BJ (cell line): ENCODE measurements around the gene EMP1. TPM values are rescaled to one million over a fixed set of nuclear protein-coding genes. Genes with fewer than 3 reads are reported as not detected.

ENCODE experiments used
- CTCF ChIA-PET: fragments of 350-600 bp; formaldehyde crosslinking; extraction: SDS; loops from one replicate; lab custom pipeline; 2021; ENCODE audit warnings: antibody characterized with exemption, inconsistent platforms; lab: Yijun Ruan, JAX
- POLR2A ChIA-PET: fragments of 300-600 bp; sonication (Branson Sonifier 250); formaldehyde crosslinking; extraction: SDS; loops from one replicate; lab custom pipeline; 2021; ENCODE audit warnings: antibody characterized with exemption; lab: Charles Lee
- DNase-seq: peaks from one replicate; pipeline ENCODE4 v3.0.0-alpha.2; 2011; ENCODE audit warnings: low read depth
- H3K27me3 ChIP-seq: 2 replicates; pipeline ENCODE4 v1.6.0; 2011; ENCODE audit warnings: low read length; ENCODE audit not compliant: control insufficient read depth, insufficient read depth
- H3K36me3 ChIP-seq: 2 replicates; pipeline ENCODE4 v1.5.1; 2011; ENCODE audit warnings: low read length; ENCODE audit not compliant: control insufficient read depth, insufficient read depth
- H3K4me3 ChIP-seq: 2 replicates; pipeline ENCODE4 v1.5.1; 2011; ENCODE audit warnings: low read depth, mild to moderate bottlenecking, control low read depth, low read length
- polyA plus RNA-seq: library from polyadenylated mRNA; depleted of rRNA; stranded (reverse); fragments of >200 nt; gene quantifications from 2 replicates; pipeline ENCODE4 v1.2.3, GENCODE V29; 2011
- TF ChIP-seq, protein P1 (sequence below): IDR thresholded peaks from 2 replicates; pipeline ENCODE4 v1.5.1; 2011; ENCODE audit warnings: low read depth, mild to moderate bottlenecking, control low read depth, inconsistent platforms, low read length, moderate library complexity; ENCODE audit not compliant: insufficient read depth

EMP1 gene
- polyA plus RNA-seq, 1 experiment: 258 TPM

GRCh38 chr12:13210236-13211190, 14.0 kb downstream of the EMP1 start:
- Histone ChIP-seq H3K4me3 (no peak overlapping the region), H3K36me3 (peaks cover 21% of the 10 kb centered on the region), H3K27me3 (no peaks in the 10 kb centered on the region)
- CTCF ChIA-PET: interaction anchor here (0.7 to 7.9 kb wide), 15 partner anchors 12 to 421 kb away, joined by 3 to 99 read pairs (median 4); no protein-coding TSS in a partner anchor
- POLR2A ChIA-PET: no interaction called here
- TF ChIP-seq, protein P1, sequence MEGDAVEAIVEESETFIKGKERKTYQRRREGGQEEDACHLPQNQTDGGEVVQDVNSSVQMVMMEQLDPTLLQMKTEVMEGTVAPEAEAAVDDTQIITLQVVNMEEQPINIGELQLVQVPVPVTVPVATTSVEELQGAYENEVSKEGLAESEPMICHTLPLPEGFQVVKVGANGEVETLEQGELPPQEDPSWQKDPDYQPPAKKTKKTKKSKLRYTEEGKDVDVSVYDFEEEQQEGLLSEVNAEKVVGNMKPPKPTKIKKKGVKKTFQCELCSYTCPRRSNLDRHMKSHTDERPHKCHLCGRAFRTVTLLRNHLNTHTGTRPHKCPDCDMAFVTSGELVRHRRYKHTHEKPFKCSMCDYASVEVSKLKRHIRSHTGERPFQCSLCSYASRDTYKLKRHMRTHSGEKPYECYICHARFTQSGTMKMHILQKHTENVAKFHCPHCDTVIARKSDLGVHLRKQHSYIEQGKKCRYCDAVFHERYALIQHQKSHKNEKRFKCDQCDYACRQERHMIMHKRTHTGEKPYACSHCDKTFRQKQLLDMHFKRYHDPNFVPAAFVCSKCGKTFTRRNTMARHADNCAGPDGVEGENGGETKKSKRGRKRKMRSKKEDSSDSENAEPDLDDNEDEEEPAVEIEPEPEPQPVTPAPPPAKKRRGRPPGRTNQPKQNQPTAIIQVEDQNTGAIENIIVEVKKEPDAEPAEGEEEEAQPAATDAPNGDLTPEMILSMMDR: no peak
- no peak for DNase-seq

GRCh38 chr12:13211191-13211858, 14.8 kb downstream of the EMP1 start:
- peaks cover 25% of the 10 kb centered on the region for H3K36me3 ChIP-seq
- POLR2A ChIA-PET: interaction anchor here (0.6 kb wide), 1 partner anchor 475 kb away, joined by 4 read pairs; no protein-coding TSS in a partner anchor

DNA sequence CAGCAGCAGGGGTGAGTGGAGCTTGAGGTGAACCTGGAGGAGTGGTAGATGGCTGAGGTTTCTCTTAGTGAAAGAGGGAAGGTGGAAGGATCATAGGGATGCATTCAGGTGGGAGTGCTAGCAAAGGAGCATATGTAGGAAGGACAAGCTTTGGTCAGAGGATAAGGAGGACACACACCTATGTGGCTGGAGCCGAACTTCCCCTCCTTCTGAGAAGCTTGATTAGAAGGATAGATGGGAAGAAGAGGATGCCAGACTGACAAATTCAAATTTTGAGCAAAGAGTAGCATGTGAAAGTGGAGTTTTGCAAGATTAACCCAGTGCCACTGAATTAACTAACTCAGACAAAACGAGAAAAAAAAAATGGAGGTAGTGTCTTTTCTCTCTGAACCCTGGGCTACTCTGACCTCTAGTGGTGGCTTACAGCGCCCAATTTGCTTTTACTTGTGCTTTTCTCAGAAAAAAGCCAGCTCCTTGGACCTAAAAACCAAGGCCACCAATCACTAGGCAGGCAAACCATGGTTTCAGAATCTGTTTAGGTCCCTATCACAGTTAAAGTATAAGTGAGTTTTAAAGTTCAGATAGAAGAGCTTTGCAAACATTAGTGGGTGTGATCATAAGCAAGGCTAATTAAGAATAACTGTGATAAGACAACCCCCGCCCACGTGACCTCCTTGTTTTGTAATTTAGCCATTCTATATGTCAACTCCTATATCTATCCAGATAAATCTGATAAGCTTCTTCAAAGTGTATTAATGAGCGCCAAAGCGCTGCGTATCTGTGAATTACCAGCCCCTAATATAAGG, 15.5 kb downstream of the EMP1 start:
- H3K27me3 ChIP-seq: no peaks in the 10 kb centered on the region
- CTCF ChIA-PET: interaction anchor here (0.6 to 7.9 kb wide), 50 partner anchors 9 to 670 kb away, joined by 3 to 99 read pairs (median 4); partner anchors contain the start of genes EMP1, FAM234B and GPRC5A
- TF ChIP-seq, protein P1: peak; percentile 84
- no peak for DNase-seq
- POLR2A ChIA-PET: interaction anchor here (0.7 kb wide), 1 partner anchor 95 kb away, joined by 5 read pairs; no protein-coding TSS in a partner anchor
- peaks cover 26% of the 10 kb centered on the region for H3K36me3 ChIP-seq
- H3K4me3 ChIP-seq: no peak overlapping the region

More at GRCh38 chr12:13211191-13211858, 14.8 kb downstream of the EMP1 start:
- Histone ChIP-seq H3K4me3 (no peak overlapping the region), H3K27me3 (no peaks in the 10 kb centered on the region)
- DNase-seq: no peak
- TF ChIP-seq, protein P1: no peak
- CTCF ChIA-PET: interaction anchor here (0.6 to 7.9 kb wide), 36 partner anchors 8 to 424 kb away, joined by 3 to 99 read pairs (median 4); partner anchors contain the start of genes EMP1, FAM234B and GPRC5A

GRCh38 chr12:13215056-13215455, 18.5 kb downstream of the EMP1 start:
- TF ChIP-seq, protein P1: no peak
- no peaks in the 10 kb centered on the region for H3K27me3 ChIP-seq
- H3K4me3 ChIP-seq: no peak overlapping the region
- ChIA-PET CTCF (interaction anchor here (0.9 to 2.7 kb wide), 5 partner anchors 10 to 299 kb away, joined by 4 to 14 read pairs (median 5); no protein-coding TSS in a partner anchor), POLR2A (interaction anchor here (0.6 kb wide), 1 partner anchor 19 kb away, joined by 7 read pairs; the partner anchor contains the start of gene EMP1)
- DNase-seq: no peak
- H3K36me3 ChIP-seq: peaks cover 26% of the 10 kb centered on the region
